GM21737 (cell line): ENCODE results near the gene ZNF490.
"Not testable (repeated sequence)": the region's sequence is repeated elsewhere in the genome, so short reads cannot be mapped to it uniquely, and the experiment has no call there.

Source experiments
- ATAC-seq: cut with Tn5 transposase; IDR thresholded peaks from one replicate; pipeline ENCODE4 v1.9.1; 2021; ENCODE audit warnings: mild to moderate bottlenecking, moderate library complexity; ENCODE audit not compliant: unreplicated experiment

ZNF490 gene

GRCh38 chr19:12610540-12611360, at the start of gene ZNF490, which contains the start of gene ZNF791:
Gene ZNF490, minus strand, starts transcription at chr19:12610813. Its CDS starts 133 bp downstream, at chr19:12610680.
Gene ZNF791, plus strand, starts transcription at chr19:12610920. Its CDS starts 160 bp downstream, at chr19:12611080.
- peak; percentile 66 for ATAC-seq

GRCh38 chr19:12657966-12658365, 47.4 kb upstream of the ZNF490 start:
- no peak for ATAC-seq

- ATAC-seq: no peak
Measured at GRCh38 chr19:12656899-12657571, 46.4 kb upstream of the ZNF490 start.

- no peak for ATAC-seq
Measured at GRCh38 chr19:12655546-12655945, 44.9 kb upstream of the ZNF490 start.

GRCh38 chr19:12652219-12652618, 41.6 kb upstream of the ZNF490 start:
- ATAC-seq: no peak

GRCh38 chr19:12649941-12650340, 39.3 kb upstream of the ZNF490 start:
- no peak for ATAC-seq

GRCh38 chr19:12648088-12648487, 37.5 kb upstream of the ZNF490 start:
- no peak for ATAC-seq

GRCh38 chr19:12647490-12648071, 37.0 kb upstream of the ZNF490 start:
- no peak for ATAC-seq

- no peak for ATAC-seq
Measured at GRCh38 chr19:12647047-12647446, 36.4 kb upstream of the ZNF490 start.

- ATAC-seq: no peak
Measured at GRCh38 chr19:12646551-12646950, 35.9 kb upstream of the ZNF490 start.

GRCh38 chr19:12643716-12644115, 33.1 kb upstream of the ZNF490 start:
- not testable (repeated sequence) for ATAC-seq

- ATAC-seq: no peak
Measured at GRCh38 chr19:12642506-12642905, 31.9 kb upstream of the ZNF490 start.

- no peak for ATAC-seq
Measured at GRCh38 chr19:12641456-12641855, 30.8 kb upstream of the ZNF490 start.

GRCh38 chr19:12639901-12640613, 29.4 kb upstream of the ZNF490 start:
- peak; percentile 54 for ATAC-seq

GRCh38 chr19:12638611-12639182, 28.1 kb upstream of the ZNF490 start:
- ATAC-seq: no peak

GRCh38 chr19:12636631-12637030, 26.0 kb upstream of the ZNF490 start:
- no peak for ATAC-seq

- no peak for ATAC-seq
Measured at GRCh38 chr19:12629215-12629614, 18.6 kb upstream of the ZNF490 start.

- ATAC-seq: no peak
Measured at GRCh38 chr19:12628040-12629022, 17.7 kb upstream of the ZNF490 start.

- no peak for ATAC-seq
Measured at GRCh38 chr19:12626958-12627357, 16.3 kb upstream of the ZNF490 start.
